Stimulated activated CD4-positive, alpha-beta T cell treated with anti-CD3 and anti-CD28 coated beads, Interleukin-15, amount 100 ng/mL, for 24 hours (primary cell): ENCODE results near the gene PRMT2.
A peak's percentile ranks its signal among the peaks of the same experiment; 100 is the strongest.

Source experiments
- DNase-seq: peaks from one replicate; pipeline ENCODE4 v3.0.0-alpha.2; 2020

Gene PRMT2

GRCh38 chr21:46635324-46636180, at the start of gene PRMT2:
Gene PRMT2, plus strand, starts transcription at chr21:46635674. Its CDS starts 1,278 bp downstream, at chr21:46636952.
- peak; percentile 97 for DNase-seq

DNA sequence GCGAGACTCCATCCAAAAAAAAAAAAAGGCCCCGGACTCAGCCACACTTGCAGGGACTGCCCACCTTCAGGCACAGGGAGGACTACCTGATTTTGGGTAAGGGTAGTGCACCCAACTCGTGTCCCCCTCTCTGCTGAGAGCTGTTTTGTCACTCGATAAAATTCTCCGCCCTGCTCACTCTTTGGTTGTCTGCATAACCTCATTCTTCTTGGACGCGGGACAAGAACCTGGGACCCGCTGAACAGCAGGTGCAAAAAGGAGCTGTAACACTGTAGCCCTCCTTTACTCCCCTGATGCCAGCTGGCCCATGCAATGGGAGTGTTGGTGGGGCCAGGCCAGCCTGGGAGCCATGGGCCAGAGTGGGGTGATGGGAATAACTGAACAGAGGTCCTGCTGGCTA, 41.2 kb upstream of the PRMT2 start:
- DNase-seq, result no peak

DNA sequence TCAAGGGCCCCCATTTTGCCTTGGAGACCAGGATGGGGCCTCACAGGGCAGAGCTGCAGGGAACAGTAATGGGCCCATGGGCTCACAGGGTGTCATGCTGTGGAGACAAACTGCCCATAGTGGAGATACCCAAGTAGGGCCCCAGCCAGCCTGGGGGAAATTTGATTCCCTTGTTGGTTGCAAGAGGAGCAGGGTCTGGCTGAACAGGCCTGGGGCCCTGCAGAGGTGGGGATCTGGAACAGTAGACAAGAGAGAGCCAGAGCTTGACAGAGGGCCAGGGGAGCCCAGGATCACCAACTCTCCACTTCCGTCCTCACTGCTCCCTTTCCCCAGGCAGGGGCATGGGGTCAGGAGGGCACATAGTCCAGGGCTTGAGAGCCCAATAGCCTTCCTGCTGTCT, 39.3 kb upstream of the PRMT2 start:
- DNase-seq, result no peak

- DNase-seq, result no peak
Observed at GRCh38 chr21:46597031-46597430, 38.4 kb upstream of the PRMT2 start.

DNA sequence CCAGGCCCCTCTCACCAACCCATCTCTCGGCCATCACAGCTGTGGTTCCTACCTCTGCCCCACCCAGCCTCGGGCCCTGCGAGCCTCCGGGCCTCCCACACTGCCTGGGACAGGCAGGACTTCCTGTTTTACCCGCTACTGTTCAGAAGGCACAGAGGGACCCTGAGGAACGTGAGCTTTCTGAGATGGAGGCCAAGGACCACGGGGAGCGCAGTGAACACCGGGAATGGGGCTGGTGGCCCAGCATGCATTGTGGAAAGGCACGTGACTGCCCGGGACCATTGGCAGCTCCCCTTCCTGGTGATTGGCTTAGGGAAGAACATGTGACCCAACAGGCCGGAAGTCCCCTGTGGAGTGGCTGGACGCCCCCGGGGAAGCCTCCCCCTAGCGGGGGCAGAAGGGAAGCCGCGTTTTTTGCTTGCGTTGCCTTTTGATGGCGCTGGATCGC, 37.6 kb upstream of the PRMT2 start:
- DNase-seq, result no peak

- no peak for DNase-seq
Observed at GRCh38 chr21:46598581-46599572, 36.6 kb upstream of the PRMT2 start.

DNA sequence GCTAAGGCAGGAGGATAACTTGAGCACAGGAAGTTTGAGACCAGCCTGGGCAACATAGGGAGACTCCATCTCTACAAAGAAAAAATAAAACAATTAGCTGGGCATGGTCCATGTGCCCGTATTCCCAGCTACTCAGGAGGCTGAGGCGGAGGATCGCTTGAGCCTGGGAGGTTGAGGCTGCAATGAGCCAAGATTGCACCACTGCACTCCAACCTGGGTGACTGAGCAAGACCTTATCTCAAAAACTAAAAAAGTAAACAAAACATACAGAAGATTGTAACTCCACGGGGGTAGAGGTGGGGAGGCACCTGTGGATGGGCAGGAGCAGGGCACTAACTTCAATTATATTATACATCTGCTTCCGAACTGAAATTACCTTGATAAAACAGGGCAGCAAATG, 35.2 kb upstream of the PRMT2 start:
- no peak for DNase-seq

GRCh38 chr21:46600978-46601377, 34.5 kb upstream of the PRMT2 start:
- DNase-seq, result no peak

DNA sequence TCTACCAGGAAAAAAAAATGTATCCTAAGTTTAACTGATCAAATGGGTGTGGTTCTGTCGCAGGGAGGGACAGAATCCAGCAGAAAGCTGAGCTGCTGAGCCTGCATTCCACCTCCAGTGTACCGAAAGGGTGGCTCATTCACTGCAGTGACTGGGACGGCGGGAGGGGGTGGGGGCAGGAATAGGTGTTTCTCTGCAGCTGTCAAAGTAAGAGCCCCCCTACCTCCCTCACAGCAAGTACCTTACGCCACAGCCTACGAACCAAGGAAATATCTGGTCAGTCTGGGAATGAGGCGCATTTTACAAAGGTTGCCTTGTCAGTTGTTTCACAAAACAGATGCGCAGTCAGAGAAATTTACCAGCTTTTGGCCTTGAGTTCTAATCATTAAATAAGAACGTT, 32.2 kb upstream of the PRMT2 start:
- DNase-seq, result no peak

DNA sequence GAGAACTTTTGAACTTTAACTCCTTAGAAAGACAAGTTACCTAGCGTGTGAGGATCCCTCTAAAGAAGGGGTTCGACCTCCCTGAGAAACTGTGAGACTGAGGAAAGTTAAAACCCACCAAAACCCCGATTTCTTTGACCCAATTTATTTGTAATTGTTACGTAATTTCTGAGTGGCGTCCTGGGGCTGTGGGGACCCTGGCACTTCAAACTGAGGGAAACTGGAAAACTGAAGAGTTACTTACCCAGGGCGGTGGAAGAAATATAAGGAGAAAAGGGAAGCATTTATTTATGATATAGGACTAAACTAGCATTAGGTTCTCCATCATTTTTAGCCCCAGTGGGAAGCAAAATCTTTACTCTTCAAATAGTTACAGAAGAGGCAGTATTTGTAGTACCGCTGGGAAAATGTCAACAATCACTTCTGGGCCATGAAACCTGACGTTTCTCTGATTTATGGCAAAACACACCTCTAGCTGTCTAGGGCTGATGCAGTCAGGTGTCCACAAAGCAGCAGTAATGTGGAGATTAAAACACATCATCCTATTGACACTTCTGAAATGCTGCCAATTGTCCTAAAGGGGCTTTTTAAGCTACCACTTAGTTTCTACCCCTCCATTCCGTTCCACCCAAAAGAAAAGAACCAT, 31.0 kb upstream of the PRMT2 start:
- DNase-seq, result no peak

DNA sequence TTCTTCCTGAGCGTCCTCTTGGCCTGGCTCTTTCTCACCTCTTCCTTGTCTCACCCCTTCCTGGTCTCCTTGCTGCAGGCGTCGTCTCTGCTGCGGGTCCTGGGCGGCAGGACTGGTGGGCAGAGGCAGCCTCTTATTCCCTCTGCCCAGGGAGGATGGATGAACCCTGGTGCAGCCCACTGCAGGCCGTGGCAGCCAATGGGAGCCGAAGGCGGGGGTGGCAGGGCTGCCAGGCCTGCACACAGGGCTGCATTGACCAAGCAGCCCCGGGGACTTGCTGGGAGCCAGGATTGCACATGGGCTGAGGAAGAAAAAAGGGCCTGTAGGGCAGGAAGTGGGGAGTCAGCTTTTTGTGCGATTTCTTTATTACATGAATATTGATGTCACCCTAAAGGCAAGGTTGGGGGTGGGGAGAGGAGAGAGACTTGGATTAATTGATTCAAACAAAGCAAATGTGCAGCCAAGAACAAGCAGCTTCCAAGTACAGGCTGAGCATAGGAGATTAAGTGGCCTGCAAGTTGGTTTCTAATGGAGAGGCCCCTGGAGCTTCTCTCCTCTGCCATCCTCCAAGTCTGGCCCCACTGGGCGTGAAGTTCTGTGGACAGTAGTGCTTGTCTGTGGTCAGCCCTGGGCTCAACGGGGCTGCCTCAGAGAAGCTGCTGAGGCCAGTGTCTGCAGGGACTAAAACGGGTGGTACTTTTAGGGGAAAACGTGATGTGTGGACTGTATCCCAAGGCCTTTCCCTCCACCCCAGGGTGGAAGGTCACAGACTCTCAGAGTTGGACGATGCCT, 30.3 kb upstream of the PRMT2 start, which contains the start of gene S100B:
S100B (minus strand) TSS at position 108 of the 792 bp plus-strand sequence. CDS start 2,667 bp downstream, outside the sequence.
- DNase-seq, result no peak

DNA sequence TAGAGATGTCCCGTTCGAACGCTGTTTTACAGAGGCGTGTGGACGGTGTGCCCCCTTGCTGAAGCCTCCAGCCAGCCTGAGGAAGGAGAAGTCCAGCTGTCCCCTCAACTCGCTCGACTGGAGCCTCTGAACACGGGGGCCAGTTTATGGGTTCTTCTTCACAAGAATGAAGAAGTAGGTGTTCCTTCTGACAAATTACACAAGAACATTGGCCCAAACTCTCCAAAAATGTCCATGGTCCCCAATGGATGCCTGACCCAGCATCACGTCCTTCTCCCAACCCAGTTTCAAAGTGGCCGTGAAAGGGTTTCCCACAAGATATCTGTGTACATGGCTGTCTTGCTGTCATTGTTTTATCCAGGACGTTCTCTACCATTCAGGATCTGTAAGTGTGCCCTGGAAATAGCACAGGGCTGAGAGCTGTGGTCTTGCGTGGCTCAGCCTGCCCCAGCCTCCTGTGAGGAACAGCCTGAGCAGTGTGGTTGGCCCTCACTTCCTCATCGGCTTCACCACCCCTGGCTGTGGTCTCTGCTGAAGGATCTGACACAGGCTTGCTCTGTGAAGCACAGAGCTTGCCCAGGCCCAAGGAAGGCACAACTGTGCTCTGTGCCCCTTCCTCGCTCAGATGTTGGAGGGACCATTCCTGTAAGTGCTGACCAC, 29.6 kb upstream of the PRMT2 start:
- peak; percentile 43 for DNase-seq

DNA sequence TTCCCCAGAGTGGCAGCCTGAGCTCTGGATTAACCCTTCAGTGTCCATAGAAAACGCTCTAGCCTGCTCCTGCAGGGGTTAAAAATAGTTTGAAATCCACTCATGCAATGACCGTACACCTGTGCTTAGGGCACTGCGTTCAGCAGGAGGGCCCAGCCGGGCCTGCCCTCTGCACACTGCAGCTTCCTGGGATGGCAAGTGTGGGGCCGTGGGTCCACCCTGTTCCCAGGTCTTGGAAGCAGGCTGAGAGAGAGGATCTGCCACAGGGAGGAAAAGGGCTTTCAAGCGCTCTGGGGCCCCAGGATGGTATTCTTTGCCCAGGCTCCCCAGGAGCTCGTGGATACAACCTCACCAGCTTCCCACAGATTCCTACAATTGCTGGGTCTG, 29.1 kb upstream of the PRMT2 start:
- no peak for DNase-seq

- DNase-seq, result no peak
Observed at GRCh38 chr21:46607636-46608035, 27.8 kb upstream of the PRMT2 start.

DNA sequence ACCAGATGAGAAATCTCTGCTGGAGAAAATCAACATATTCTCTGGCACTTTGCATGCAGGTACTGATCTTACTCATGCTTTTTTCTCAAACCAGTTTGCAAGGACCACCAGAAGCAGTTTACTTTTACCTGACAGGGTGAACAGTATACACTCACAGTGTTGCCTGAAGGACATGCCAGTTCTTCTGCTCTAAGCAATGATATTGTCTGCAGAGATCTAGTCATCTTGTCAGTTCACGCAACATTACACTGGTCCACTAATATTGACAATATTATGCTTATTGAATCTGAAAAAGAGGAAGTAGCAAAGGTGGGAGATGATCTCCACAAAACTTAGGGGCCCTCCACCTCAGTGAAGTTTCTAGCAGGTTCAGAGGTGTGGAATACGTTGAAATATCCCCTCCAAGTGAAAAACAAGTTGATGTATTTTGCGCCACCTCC, 26.8 kb upstream of the PRMT2 start:
- DNase-seq, result no peak

DNA sequence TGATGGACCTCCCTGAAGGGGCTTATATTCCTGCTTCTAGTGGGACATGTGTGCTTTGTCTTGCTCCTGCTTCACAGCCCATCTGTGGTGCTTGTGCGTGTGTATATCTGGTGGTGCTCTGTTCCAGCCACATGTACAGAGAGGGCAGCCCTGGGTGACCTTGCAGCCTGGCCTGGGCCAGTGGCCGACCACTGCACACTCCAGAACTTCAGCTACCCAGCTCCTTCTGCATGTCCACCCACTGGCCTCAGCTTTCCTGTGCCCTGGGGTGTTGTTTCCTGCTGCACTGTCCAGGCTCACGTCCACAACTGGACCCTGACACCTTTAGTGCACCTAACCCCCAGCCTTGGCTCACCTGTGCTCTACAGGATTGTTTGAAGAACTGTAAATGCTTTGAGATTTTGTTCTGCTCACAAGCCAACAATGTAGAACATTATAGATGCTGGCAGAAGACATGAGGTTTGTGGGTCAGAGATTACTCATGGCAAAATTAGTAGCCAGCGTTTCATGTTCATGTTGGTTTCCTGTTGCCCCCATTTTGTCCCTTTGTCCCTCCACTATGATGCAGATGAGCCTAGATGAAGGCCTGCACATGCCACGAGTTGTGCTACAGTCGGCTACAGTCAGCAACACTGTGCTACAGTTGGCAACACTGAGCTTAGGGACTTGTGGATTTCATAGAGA, 25.3 kb upstream of the PRMT2 start:
- no peak for DNase-seq

- no peak for DNase-seq
Observed at GRCh38 chr21:46613391-46613790, 22.1 kb upstream of the PRMT2 start.

DNA sequence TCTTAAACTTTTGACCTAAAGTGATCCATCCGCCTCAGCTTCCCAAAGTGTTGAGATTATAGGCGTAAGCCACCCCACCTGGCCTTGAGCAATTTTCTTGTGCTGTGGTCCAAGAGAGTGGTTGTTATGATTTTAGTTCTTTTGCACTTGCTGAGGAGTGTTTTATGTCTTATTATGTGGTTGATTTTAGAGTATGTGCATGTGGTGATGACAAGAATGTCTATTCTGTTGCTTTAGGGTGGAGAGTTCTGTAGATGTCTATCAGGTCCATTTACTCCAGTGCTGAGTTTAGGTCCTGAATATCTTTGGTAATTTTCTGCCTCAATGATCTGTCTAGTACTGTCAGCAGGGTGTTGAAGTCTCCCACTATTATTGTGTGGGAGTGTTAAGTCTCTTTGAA, 19.4 kb upstream of the PRMT2 start:
- no peak for DNase-seq

GRCh38 chr21:46616656-46617055, 18.8 kb upstream of the PRMT2 start:
- DNase-seq, result no peak

GRCh38 chr21:46617267-46618051, 18.0 kb upstream of the PRMT2 start:
- DNase-seq, result no peak
